Islet precursor cell (in vitro differentiated cells): ENCODE data around the gene HLF.
"Not testable (repeated sequence)": the region's sequence is repeated elsewhere in the genome, so short reads cannot be mapped to it uniquely, and the experiment has no call there.

Source experiments
- DNase-seq: peaks from one replicate; pipeline ENCODE4 v3.0.0-alpha.2; 2018

HLF gene

DNA sequence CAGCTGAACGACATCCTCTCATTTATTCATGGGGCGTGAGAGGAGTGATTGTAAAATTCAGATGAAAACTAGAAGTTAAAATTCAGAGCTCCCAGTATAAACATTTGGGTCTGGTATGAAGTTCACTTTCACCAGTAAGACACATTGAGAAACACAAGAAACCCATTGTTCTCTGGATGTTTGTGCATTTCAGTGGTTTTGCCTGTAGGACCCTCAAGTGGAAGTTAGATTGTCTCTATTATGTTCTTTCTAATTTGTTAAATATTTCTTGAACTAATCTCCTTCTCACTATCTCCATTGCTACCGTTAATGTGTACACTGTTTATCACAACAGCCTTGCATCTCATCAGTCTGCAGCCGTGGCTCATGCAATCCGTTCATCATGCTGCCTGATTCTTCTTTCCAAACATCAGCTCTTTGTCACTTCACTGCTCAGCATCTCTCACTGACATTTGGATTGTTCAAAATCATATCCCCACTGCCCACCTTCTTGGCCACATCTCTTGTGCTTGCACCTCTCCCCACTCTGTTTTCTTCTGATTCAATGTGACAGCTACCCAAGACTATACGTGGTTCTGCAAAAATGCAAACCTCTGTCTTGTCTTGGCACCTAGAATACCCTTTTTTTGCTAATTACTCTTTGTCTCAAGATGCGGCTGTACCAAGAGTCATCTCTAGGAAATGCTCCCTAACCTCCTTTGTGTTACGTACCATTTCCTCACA lies 49.5 kb downstream of the HLF start:
- no peak for DNase-seq

DNA sequence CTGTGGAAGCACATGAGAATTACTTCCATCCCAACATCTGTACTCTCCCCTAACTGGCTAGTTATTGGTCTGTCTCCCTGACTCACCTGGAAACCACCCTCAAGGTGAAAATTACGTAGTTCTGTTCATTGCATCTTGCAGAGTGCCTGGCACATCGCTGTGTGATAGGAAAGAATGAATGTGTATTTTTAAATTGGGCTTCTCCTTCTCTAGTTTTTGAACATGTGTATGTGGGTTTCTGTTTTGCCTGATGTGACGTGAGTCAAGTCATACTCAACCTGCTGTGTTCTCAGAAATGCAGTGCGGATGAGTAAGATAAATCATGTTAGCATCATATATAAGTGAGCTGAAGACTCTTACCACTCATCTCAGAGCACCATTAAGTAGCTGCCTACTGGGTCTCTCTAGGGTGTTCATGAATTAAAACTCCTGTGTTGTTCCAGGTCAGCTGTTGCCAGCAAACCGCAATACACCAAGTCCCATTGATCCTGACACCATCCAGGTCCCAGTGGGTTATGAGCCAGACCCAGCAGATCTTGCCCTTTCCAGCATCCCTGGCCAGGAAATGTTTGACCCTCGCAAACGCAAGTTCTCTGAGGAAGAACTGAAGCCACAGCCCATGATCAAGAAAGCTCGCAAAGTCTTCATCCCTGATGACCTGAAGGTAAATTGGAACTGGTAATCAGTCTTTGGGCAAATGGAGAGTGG lies 50.2 kb downstream of the HLF start:
- no peak for DNase-seq

DNA sequence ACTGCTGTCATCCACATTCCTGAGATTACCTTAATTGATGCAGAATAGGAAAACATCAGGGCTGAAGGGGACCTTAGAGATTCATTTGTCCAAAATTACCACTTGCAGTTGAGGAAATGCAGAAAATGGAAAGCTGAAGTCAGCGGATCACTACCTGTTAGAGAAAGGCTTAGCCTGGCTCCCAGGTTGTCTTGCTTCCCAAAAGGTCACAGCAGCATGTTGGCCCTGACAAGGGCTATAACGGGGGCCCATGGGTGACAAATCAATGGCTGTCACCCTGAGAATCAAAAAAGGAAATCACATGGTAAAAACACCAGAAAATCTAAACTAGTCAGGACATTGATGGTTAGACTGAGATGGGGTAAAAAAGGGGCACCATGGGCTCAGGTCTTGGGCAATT lies 51.7 kb downstream of the HLF start:
- DNase-seq: no peak

DNA sequence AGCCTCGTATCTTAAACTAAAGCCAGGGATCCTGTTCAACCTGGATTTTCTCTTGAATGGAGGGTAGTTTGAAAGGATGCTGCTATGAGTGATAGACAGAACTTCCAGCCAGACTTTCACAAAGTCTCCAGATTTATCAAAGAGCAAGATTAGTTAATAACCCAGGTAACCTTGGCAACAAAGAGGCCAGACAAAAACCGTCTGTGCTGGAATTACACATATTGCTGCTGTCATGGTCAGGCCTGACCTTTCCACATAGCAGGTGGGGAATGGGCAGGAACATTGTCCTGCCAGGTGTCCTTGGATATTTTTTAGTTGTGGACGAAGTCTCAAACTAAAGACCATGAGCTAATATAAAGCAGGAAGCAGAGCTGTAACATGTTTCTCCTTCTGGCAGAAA lies 52.5 kb downstream of the HLF start:
- DNase-seq: no peak

DNA sequence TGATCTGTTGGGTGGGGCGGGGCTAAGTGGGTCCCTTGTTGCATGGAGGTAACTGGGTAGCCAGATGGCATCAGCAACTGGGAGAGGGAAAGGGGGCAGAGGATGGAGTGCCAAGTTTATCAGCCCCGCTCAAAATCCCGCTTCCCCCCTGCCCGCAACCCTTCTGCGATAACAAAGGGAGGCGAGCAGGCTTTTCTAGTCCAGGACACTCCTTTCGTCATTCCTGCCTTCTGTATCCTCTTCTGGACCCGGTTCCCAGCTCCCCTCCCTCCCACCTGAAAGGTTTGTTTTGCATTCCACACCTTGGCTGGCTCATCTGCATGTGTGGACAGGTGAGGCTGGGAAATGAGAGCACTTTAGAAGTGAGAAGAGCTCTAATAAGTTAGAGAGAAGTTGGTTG lies 53.3 kb downstream of the HLF start:
- no peak for DNase-seq

DNA sequence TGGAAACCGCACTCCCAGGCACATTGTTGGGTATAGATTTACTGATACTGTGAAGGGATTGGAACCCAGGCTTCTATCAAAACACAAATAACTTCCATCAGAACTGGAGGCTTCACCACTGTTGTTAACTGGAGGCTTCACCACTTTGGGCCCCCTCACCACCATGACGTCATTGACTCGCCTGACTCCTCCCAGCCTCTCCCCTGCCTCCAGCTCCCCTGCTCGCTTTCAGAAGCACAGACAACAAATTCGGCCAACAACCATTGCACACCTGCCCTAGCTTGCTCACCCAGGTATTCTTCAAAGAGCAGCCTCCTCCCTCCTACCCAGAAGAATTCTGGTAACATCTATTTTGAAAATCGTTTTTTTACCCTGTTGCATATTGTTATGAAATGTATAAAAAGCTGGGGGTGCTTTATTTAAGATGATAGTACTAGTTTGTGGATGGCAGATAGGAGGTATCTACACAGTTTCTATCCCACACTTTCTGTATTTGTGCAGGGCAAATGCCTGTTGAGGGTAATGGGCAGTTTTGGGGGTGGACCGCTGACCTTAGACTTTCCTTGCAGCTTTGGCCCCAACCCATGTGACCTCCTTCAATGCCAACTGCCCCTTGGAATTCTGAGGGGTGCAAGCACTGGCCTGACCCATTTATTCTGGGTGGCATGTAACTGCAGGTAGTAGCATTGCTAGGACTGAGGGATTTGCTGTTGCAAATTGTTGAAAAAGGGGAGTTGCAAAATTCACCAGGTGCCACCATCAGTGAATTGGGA lies 54.1 kb downstream of the HLF start:
- DNase-seq: no peak

DNA sequence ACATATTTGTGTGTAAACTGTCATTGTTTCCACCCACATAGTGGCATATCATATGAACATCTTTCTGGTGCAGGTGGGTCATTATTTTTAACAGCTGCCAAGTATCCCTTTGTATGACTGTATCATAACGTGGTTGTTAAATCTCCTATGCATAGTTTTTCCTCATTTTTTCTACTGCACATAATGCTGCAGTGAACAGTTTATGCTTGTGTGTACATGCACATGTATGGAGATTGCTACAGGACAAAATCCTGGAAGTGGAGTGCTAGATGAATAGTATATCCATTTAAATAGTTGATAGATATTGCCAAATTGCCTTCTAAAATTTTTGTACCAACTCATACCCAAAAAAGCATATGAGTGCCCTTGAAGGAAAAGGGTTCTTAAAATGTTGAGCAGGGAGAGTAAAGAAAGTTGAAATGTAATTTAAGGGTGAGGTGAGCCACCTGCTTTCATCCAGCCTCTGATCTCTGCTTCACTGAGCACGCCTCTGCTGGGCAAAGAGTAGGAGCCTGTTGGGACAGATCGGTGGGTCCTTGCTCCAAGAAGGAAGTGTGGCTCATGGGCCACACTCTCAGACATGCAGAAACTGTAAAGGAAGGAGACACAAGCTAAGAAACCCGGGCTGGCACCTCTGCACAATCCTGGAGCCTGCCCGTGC lies 55.3 kb downstream of the HLF start:
- DNase-seq: no peak

DNA sequence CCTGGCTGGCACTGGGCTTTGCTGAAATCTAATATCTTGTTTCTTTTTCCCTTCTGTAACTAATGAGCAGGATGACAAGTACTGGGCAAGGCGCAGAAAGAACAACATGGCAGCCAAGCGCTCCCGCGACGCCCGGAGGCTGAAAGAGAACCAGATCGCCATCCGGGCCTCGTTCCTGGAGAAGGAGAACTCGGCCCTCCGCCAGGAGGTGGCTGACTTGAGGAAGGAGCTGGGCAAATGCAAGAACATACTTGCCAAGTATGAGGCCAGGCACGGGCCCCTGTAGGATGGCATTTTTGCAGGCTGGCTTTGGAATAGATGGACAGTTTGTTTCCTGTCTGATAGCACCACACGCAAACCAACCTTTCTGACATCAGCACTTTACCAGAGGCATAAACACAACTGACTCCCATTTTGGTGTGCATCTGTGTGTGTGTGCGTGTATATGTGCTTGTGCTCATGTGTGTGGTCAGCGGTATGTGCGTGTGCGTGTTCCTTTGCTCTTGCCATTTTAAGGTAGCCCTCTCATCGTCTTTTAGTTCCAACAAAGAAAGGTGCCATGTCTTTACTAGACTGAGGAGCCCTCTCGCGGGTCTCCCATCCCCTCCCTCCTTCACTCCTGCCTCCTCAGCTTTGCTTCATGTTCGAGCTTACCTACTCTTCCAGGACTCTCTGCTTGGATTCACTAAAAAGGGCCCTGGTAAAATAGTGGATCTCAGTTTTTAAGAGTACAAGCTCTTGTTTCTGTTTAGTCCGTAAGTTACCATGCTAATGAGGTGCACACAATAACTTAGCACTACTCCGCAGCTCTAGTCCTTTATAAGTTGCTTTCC lies 56.0 kb downstream of the HLF start:
- no peak for DNase-seq

DNA sequence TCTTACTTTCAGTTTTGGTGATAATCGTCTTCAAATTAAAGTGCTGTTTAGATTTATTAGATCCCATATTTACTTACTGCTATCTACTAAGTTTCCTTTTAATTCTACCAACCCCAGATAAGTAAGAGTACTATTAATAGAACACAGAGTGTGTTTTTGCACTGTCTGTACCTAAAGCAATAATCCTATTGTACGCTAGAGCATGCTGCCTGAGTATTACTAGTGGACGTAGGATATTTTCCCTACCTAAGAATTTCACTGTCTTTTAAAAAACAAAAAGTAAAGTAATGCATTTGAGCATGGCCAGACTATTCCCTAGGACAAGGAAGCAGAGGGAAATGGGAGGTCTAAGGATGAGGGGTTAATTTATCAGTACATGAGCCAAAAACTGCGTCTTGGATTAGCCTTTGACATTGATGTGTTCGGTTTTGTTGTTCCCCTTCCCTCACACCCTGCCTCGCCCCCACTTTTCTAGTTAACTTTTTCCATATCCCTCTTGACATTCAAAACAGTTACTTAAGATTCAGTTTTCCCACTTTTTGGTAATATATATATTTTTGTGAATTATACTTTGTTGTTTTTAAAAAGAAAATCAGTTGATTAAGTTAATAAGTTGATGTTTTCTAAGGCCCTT lies 56.8 kb downstream of the HLF start:
- DNase-seq: no peak

DNA sequence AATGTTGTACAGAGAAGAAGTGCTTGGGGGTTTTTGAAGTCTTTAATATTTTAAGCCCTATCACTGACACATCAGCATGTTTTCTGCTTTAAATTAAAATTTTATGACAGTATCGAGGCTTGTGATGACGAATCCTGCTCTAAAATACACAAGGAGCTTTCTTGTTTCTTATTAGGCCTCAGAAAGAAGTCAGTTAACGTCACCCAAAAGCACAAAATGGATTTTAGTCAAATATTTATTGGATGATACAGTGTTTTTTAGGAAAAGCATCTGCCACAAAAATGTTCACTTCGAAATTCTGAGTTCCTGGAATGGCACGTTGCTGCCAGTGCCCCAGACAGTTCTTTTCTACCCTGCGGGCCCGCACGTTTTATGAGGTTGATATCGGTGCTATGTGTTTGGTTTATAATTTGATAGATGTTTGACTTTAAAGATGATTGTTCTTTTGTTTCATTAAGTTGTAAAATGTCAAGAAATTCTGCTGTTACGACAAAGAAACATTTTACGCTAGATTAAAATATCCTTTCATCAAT lies 57.8 kb downstream of the HLF start:
- no peak for DNase-seq

DNA sequence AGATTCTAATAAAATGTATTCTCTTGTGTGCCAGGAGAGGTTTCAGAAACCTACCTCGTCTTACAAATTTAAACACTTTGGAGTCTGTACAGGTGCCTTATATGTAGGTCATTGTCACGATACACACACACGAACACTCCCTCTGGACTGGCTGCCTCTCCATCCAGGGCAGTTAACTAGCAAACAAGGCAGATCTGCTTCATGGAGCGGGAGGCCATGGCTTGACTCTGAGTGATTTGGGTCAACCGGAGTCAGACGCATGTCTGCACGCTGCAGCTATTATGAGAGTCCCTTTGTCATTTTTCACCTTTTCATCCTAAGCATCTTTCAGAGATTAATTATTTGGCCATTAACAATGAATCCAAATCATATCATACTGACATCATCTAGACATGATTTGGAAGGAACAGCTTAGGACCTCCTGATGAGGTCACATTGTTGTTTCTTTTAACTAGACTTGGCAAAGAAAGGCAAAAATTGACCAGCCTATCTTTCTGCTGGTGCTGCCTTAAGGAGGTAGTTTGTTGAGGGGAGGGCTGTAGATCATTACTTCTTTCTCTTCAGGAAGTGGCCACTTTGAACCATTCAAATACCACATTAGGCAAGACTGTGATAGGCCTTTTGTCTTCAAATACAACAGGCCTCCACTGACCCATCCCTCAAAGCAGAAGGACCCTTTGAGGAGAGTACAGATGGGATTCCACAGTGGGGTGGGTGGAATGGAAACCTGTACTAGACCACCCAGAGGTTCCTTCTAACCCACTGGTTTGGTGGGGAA lies 58.9 kb downstream of the HLF start:
- no peak for DNase-seq

DNA sequence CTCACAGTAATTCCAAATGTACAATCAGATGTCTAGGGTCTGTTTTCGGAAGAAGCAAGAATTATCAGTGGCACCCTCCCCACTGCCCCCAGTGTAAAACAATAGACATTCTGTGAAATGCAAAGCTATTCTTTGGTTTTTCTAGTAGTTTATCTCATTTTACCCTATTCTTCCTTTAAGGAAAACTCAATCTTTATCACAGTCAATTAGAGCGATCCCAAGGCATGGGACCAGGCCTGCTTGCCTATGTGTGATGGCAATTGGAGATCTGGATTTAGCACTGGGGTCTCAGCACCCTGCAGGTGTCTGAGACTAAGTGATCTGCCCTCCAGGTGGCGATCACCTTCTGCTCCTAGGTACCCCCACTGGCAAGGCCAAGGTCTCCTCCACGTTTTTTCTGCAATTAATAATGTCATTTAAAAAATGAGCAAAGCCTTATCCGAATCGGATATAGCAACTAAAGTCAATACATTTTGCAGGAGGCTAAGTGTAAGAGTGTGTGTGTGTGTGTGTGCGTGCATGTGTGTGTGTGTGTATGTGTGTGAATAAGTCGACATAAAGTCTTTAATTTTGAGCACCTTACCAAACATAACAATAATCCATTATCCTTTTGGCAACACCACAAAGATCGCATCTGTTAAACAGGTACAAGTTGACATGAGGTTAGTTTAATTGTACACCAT lies 59.7 kb downstream of the HLF start:
- no peak for DNase-seq

DNA sequence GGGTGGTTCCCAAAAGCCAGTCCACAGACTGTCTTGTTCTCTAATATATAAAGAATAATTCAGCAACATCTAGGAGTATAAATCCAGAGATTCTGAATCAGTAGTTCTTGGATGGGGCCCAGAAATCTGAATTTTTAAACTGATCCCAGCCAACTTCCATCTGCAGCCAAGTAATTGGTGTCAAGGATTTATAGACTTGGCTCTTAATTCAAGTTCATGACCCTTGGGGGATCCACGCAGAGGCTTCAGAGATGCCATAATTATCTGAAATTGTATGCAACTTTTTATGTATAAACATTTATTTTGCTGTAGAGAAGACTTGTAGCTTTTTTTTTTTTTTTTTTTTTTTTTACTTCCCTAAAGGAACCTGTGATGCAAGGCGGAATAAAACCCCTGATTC lies 60.6 kb downstream of the HLF start:
- no peak for DNase-seq

DNA sequence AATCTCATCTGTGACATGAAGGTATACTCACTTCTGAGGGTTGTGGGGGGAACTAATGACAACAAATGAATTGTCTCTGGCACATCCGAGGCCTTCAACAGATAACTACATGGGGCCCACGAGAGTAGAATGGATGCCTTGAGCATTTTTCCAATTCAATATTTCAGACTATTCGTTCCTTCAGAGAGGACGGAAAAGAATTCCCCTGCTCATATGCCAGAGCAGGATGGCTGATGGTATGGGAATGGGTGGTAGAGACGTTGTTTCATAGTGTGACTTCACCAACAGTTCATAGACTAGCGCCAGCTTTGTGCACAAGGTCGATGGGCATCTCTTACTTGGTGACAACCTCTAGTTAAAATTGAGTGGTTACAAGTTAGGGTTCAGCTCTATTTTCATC lies 61.3 kb downstream of the HLF start:
- DNase-seq: no peak

DNA sequence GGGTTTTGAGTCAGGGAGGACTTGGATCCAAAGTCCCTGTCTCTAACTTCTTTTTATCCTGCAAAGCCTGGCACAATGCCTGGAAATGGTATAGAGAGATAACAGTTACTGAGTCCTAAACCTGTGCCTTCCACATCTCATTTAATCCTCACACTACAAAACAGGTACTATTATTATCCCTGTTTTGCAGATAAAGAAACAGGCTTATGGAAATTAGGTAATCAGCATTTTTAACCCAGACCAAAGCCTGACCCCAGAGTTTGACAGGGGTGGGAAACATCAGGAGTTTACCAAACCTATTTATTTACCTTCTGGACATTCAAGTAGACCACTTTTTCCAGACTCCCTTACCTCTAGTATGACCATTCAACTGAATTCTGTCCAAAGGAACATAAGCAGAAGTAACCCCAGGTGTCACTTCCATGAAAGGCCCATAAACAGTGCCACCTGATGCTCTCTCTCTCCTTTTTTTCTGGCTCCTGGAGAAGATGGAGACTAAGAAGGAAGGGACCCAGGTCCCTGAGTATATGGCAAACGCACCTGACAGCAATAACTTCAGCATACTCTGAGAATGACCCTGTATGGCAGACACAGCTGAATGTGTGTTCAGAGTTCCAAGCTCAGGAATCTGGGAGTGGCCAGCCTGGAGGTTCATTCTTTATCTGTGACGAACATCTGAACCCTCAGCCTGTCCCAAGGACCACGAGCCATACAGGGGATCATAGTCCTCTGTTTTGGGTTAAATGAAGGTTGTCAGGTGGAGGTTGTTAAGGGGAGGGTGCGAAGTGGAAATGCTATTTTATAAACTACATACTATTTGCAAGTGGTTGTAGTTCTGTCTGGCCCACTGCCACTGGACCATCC lies 62.7 kb downstream of the HLF start:
- DNase-seq: no peak

DNA sequence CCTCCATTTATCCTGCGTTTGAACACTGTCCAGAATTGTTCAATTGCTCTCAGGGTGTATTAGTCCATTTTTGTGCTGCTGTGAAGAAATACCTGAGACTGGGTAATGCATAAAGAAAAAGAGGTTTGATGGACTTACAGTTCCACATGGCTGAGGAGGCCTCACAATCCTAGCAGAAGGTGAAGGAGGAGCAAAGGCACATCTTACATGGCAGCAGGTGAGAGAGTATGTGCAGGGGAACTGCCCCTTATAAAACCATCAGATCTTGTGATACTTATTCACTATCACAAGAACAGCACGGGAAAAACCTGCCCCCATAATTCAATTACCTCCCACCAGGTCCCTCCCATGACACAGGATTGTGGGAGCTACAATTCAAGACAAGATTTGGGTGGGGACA lies 63.8 kb downstream of the HLF start:
- DNase-seq: not testable (repeated sequence)

DNA sequence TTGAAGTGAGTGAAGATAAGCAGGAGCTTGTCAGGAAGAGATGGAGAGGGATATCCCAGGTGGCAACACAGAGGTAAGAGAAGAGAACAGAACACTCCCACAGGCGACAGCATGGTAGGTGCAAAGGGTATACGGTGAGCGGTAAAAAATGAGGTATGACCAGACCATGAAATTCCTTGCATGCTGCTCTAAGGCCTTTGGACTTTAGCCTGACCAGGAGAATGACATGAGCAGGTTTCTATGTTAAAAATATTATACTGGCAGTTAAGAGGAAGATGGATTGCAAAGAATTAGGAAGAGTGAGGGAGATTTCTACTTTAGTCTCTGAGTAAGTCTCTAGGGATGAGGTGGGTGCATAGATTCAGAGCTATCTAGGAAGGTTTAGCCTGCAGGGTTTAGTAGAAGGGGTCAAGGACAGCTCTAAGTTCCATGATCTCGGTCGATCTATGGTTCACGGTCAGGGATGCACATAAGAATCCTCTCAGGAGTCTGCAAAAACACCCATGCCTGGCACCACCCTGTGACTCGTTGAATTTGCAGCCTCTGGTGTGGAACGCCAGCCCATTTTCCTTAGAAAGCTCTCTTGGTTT lies 65.7 kb downstream of the HLF start:
- no peak for DNase-seq

DNA sequence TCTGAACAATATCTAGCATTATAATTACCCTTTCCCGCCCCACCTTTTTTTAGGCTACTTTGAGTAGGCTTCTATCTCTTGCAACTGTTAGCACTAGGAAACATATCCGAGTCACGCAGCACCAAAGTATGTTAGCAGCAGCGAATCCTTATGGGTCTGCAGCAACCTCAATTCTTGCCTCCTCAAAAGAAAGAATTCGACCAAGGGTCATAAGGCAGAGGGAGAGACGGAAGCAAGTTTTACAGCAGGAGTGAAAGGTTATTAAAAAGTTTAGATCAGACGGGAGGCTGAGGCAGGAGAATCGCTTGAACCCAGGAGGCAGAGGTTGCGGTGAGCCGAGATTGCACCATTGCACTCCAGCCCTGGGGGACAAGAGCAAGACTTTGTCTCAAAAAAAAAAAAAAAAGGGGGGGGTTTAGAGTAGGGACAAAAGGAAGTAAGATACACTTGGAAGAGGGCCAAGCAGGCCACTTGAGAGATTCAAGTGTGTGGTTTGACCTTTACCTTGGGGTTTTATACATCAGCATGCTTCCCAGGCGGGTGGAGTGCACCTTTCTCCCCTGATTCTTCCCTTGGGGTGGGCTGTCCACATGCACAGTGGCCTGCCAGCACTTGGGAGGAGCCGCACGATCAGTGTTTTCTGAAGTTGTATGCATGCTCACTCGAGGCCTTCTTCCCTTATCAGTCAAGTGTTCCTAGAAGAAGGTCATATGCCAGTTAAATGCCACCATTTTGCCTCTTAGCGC lies 67.7 kb downstream of the HLF start:
- no peak for DNase-seq
